ENCODE results near the gene ABCA3. TPM values are rescaled to one million over a fixed set of nuclear protein-coding genes. Genes with fewer than 3 reads are reported as not detected.

ABCA3 gene
- total and polyA plus RNA-seq, 7 donors = 0.46 to 21.3 (median 4.9) TPM

GRCh38 chr16:2297506-2297860, 43.0 kb downstream of the ABCA3 start:
- no peak for DNase-seq
- TF ChIP-seq CTCF (IDR thresholded peaks at IDR 0.05) (no peak), EP300 (IDR thresholded peaks at IDR 0.05) (no peak), POLR2A (IDR thresholded peaks at IDR 0.05) (no peak), POLR2AphosphoS5 (IDR thresholded peaks at IDR 0.05) (no peak)
- WGBS, 2 donors = 95% methylated on average over 22 of the region's 22 CpGs
- H3K4me3 ChIP-seq = no peak overlapping the region
- no peak overlapping the region for H3K27ac ChIP-seq
- H3K4me1 ChIP-seq = no peaks in the 10 kb centered on the region
- H3K36me3 ChIP-seq = peaks cover 0 to 42% (median 5%) of the 10 kb centered on the region in 4 donors
- H3K9me3 ChIP-seq = no peaks in the 10 kb centered on the region
- intact Hi-C loops (cut with DNase I) = no loop called here
- H3K27me3 ChIP-seq = no peaks in the 10 kb centered on the region

GRCh38 chr16:2296661-2297505, 43.6 kb downstream of the ABCA3 start:
- WGBS, 2 donors = 79 to 84% methylated on average over 23 of the region's 23 CpGs
- TF ChIP-seq POLR2AphosphoS5 (IDR thresholded peaks at IDR 0.05) (no peak), CTCF (IDR thresholded peaks at IDR 0.05) (peak in 1 of 4 experiments; percentile 32), EP300 (IDR thresholded peaks at IDR 0.05) (no peak)

GRCh38 chr16:2295056-2295798, 45.3 kb downstream of the ABCA3 start:
- intact Hi-C loops (cut with DNase I) = no loop called here
- DNase-seq = no peak
- H3K27me3 ChIP-seq = no peaks in the 10 kb centered on the region
- no peaks in the 10 kb centered on the region for H3K9me3 ChIP-seq
- H3K4me3 ChIP-seq = no peak overlapping the region
- peaks cover 0 to 61% (median 9%) of the 10 kb centered on the region in 4 donors for H3K36me3 ChIP-seq
- TF ChIP-seq POLR2A (IDR thresholded peaks at IDR 0.05) (no peak), EP300 (IDR thresholded peaks at IDR 0.05) (no peak), POLR2AphosphoS5 (IDR thresholded peaks at IDR 0.05) (no peak), CTCF (IDR thresholded peaks at IDR 0.05) (no peak)
- WGBS, 2 donors = 89% methylated on average over 21 of the region's 21 CpGs
- H3K4me1 ChIP-seq = no peaks in the 10 kb centered on the region
- H3K27ac ChIP-seq = no peak overlapping the region

More at GRCh38 chr16:2296661-2297505, 43.6 kb downstream of the ABCA3 start:
- Histone ChIP-seq H3K27ac (no peak overlapping the region), H3K9me3 (no peaks in the 10 kb centered on the region), H3K4me3 (no peak overlapping the region), H3K36me3 (peaks cover 0 to 48% (median 6%) of the 10 kb centered on the region in 4 donors), H3K4me1 (no peaks in the 10 kb centered on the region), H3K27me3 (no peaks in the 10 kb centered on the region)
- intact Hi-C loops (cut with DNase I) = no loop called here
- no peak for DNase-seq

GRCh38 chr16:2292221-2292620, 48.3 kb downstream of the ABCA3 start:
- H3K27me3 ChIP-seq = no peaks in the 10 kb centered on the region
- WGBS, 2 donors = 91 to 93% methylated on average over 9 of the region's 9 CpGs
- H3K4me1 ChIP-seq = no peaks in the 10 kb centered on the region
- no peak overlapping the region for H3K27ac ChIP-seq
- TF ChIP-seq POLR2A (IDR thresholded peaks at IDR 0.05) (no peak), EP300 (IDR thresholded peaks at IDR 0.05) (no peak), CTCF (IDR thresholded peaks at IDR 0.05) (no peak), POLR2AphosphoS5 (IDR thresholded peaks at IDR 0.05) (no peak)
- intact Hi-C loops (cut with DNase I) = no loop called here
- peaks cover 0 to 75% (median 8%) of the 10 kb centered on the region in 4 donors for H3K36me3 ChIP-seq
- no peak overlapping the region for H3K4me3 ChIP-seq
- no peaks in the 10 kb centered on the region for H3K9me3 ChIP-seq
- no peak for DNase-seq

All from sigmoid colon (tissue), 7 donors.